ENCODE measurements around the gene SMYD1.

DNA sequence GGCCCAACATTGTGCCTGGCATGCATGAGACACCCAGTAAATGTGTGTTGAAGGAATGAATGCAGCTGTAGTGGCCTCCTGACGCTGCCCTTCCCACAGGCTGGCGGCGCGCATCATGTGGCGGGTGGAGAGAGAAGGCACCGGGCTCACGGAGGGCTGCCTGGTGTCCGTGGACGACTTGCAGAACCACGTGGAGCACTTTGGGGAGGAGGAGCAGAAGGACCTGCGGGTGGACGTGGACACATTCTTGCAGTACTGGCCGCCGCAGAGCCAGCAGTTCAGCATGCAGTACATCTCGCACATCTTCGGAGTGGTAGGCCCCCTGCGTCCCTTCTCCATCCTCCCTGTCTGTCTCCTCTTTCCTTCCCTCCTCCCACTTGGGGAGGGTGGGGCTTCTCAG is 20.1 kb downstream of the SMYD1 start:
- TF ChIP-seq, protein P1, sequence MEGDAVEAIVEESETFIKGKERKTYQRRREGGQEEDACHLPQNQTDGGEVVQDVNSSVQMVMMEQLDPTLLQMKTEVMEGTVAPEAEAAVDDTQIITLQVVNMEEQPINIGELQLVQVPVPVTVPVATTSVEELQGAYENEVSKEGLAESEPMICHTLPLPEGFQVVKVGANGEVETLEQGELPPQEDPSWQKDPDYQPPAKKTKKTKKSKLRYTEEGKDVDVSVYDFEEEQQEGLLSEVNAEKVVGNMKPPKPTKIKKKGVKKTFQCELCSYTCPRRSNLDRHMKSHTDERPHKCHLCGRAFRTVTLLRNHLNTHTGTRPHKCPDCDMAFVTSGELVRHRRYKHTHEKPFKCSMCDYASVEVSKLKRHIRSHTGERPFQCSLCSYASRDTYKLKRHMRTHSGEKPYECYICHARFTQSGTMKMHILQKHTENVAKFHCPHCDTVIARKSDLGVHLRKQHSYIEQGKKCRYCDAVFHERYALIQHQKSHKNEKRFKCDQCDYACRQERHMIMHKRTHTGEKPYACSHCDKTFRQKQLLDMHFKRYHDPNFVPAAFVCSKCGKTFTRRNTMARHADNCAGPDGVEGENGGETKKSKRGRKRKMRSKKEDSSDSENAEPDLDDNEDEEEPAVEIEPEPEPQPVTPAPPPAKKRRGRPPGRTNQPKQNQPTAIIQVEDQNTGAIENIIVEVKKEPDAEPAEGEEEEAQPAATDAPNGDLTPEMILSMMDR (IDR thresholded peaks at IDR 0.05), result no peak
- TF ChIP-seq POLR2AphosphoS5 (IDR thresholded peaks at IDR 0.05), result no peak
- no peak for TF ChIP-seq POLR2A (IDR thresholded peaks at IDR 0.05)
